HG02759 (cell line): ENCODE data around the gene GATAD2B.
"Not testable (repeated sequence)": the region's sequence is repeated elsewhere in the genome, so short reads cannot be mapped to it uniquely, and the experiment has no call there.

ENCODE experiments used
- ATAC-seq: cut with Tn5 transposase; IDR thresholded peaks from one replicate; pipeline ENCODE4 v1.9.1; 2021; ENCODE audit warnings: mild to moderate bottlenecking, moderate library complexity; ENCODE audit not compliant: unreplicated experiment

GATAD2B gene

DNA sequence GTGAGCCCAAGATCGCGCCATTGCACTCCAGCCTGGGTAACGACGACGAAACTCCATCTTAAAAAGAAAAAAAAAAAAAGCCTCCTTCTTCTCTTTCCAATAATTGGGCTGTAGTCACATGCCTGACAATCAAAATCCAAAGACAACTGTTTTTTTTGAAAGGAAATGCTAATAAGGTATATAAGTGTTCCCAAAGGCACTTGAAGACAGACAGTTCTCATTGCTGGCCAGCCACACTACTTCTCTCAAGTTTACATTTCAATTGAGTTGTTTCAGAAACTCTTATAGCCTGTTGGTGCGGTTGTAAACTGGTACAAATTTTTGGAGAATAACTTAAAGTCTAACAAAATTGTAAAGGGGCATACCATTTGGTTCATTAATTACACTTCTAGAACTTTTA is 23.3 kb downstream of the GATAD2B start:
- ATAC-seq, result no peak

DNA sequence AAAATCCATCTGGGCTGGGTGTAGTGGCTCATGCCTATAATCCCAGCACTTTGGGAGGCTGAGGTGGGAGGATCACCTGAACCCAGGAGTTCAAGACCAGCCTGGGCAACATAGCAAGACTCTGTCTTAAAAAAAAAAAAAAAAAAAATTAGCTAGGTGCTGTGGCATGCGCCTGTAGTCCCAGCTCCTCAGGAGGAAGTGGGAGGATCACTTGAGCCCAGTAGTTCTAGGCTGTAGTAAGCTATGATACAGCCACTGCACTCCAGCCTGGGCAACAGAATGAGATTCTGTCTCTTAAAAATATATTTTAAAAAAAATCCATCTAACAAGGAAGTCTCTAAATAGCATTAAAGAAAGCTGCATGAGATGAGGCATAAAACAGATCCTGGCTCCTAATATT is 26.9 kb downstream of the GATAD2B start:
- not testable (repeated sequence) for ATAC-seq

DNA sequence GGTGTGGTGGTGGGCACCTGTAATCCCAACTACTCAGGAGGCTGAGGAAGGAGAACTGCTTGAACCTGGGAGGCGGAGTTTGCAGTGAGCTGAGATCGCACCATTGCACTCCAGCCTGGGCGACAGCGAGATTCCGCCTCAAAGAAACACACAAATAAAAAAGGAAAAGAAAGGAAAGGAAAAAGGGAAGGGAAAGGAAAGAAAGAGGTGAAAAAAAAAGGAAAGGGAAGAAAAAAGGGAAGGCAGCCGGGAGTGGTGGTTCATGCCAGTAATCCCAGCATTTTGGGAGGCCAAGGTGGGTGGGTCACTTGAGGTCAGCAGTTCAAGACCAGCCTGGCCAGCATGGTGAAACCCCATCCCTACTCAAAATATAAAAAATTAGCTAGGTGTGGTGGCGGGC is 31.7 kb downstream of the GATAD2B start:
- not testable (repeated sequence) for ATAC-seq

DNA sequence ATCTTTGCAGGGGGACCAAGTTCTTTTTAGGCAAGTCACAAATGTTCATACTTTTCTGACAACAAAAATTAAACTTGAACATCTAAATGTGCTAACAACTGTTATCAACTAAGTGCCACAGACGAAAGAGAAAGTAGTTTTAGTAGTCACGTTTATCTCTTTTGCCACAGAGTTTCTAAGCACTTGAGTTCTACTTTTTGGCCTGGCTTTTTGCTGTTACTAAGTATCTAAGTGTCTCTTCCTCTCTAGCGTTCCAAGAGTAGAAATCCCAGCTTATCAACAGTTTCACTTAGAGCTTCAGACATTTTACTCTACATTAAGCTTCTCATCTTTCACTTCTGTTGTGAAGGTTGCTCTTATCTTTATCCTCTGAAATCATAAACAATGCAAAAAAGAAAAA is 34.2 kb downstream of the GATAD2B start:
- ATAC-seq, result no peak

DNA sequence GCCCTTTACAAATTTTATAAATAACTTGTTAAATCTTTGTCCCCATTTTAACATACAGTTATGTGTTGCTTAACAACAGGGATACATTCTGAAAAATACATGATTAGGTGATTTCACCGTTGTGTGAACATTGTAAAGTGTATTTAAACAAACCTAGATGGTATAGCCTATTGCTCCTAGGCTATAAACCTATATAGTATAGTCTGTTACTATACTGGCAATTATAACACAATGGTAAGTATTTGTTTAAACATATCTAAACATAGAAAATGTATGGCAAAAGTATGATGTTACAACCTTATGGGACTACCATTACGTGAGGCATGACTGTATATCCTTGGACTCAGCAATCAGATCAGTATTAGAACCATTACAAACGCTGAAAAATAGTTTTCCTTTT is 36.6 kb downstream of the GATAD2B start:
- ATAC-seq, result no peak

DNA sequence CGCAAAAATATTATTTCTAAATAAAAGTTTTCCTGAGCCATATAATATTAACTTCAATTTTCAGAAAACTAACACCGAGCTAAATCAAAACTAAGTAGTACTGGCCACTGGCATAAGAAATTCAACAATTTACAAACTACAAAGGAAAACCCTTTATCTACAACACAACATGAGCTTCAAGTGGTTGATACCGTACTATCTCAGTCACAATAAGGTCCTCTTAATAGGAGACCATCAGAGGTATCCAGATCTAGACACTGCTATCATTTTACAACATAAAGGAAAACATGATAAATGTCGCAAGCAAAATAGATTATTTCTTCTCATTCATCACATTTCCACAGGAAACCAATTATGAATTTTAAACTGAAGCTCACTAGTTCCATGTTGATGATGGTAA is 39.5 kb downstream of the GATAD2B start:
- ATAC-seq, result no peak

DNA sequence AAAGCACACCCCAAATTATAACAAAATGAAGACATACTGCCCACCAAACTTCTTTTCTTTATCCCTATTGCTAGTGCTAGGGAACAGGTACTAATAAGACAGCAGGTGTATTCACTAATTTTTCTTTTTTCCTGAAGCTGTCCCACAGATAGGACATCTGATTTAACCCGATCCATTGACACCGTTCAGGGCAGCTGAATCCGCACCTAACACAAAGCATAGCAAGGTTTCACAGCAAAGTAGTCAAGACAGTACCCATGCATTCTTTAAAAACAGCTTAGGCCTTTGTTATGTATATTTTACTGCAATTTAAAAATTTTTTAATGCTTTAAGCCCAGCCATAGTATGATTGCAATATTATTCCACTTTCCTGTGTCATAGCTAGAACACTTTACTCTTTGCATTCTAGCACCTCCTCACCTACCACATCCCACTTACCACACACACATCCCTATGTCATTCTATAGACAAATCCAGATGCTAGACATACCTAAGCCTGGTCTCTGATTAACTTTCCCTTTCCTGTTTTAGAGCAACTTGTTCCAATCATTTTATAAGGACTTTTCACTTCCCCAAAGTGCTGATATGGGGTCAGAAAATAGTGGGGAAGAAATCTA is 40.4 kb downstream of the GATAD2B start:
- no peak for ATAC-seq

DNA sequence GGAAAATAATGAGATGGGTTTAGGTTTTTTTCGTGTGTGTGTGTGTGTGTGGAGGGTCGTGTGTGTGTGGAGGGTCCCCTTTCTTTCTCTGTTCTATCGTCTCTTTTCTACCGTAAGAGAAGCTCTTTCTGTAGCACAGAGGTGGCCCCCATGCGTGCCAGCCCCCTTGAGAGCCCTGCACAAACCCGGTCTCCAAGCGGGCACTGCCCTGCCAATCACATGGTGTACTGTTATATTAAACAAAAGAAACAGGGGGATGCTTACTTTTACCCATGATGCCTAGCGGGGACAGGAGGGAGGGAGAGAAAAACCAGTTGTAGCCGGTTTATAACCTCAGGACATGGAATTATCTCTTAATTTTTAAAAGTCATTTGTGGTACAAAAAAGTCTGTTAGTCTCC is 41.0 kb downstream of the GATAD2B start:
- no peak for ATAC-seq

DNA sequence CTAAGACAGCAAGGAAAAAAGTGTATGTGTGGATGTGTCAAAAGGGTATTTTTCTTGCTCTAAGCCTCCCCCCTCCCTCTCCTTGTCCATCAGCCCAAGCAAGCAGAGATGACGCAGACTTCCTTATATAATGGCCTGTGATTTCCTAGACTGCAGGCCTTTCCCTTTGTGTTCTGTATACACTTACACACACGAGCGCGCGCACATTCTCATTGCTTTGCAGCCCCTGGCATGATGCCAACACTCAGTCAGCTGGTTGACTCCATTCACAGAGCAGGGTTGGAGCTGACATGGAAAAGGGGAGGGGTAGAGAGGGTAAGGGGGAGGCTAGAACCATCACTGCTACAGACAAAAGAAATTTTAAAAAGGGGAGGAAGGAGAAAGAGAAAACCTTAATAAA is 41.8 kb downstream of the GATAD2B start:
- ATAC-seq, result no peak

DNA sequence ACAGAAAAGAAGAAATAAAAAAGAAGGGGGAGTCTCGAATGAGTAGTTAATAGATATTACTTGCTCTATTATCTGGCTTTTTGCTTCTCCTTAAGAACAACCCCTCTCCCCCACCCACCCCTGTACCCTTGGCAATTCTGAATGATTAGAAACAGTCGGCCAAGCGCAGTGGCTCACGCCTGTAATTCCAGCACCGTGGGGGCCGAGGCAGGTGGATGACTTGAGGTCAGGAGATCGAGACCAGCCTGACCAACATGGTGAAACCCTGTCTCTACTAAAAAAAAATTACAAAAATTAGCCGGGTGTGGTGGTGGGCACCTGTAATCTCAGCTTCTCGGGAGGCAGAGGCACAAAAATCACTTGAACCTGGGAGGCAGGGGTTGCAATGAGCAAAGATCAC is 42.7 kb downstream of the GATAD2B start:
- no peak for ATAC-seq

DNA sequence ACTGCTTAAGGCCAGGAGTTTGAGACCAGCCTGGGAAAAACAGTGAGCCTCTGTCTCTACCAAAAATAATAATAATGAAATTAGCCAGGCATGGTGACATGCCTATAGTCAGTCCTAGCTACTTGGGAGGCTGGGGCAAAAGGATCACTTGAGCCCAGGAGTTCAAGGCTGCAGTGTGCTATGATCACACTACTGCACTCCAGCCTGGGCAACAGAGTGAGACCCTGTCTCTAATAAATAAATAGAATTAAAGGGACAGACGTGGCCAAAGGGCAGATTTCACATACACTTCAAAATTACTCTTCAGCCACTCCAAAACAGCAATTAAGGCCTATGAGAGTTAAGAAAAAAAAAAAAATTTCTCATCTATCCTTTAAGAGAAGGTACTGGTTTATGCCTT is 45.7 kb downstream of the GATAD2B start:
- no peak for ATAC-seq

DNA sequence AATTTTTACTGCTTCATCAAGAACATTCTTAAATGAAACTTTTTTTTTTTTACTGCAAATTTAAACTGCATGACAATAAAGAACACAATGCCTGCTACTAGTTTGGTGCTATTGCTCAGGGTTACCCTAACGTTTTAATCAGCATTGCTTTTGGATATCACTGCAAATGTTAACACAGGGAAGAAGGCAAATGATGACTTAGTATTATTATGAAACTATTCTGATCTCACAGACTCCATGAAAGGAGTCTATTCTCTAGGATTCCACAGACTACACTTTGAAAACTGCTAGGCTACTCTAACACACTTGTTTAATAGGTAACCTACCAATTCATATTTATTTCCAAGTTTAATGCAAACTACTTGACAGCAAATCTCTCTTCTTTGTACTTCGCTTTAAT is 49.8 kb downstream of the GATAD2B start:
- ATAC-seq, result no peak

DNA sequence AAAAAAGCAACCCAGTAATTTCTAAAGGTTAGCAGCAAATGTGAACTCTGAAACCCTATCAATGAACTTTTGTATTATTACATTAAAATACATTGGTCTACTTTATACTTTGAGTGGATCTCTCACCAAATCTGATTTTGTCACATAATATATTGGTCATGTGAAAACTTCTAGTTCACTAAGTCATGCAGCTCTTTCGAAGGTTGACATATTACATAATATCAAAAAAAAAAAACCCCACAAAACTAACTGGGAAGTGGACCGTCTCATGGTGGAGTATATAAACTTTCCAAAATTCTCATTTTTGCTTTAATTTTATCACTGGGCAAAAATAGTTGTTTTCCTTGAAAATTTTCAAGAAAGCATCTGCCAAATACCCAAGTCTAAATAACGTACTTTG is 50.4 kb downstream of the GATAD2B start:
- no peak for ATAC-seq

DNA sequence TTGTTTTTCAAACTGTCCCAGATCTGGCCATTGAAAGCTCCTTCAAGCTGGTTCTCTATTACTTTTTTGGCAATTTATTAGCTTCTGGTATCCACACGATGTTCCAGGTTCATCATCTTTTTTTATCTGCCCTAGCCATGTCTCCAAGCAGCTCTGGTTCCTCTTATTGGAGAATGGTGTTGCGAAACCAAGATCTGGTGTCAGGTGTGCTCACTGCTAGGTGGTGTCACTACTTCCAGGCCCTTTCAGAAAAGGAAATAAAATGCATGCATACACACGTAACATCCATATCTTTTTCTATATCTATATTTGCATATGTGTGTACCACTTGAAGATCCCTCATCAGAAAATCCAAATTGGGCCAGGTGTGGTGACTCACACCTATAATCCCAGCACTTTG is 53.3 kb downstream of the GATAD2B start:
- ATAC-seq, result no peak

DNA sequence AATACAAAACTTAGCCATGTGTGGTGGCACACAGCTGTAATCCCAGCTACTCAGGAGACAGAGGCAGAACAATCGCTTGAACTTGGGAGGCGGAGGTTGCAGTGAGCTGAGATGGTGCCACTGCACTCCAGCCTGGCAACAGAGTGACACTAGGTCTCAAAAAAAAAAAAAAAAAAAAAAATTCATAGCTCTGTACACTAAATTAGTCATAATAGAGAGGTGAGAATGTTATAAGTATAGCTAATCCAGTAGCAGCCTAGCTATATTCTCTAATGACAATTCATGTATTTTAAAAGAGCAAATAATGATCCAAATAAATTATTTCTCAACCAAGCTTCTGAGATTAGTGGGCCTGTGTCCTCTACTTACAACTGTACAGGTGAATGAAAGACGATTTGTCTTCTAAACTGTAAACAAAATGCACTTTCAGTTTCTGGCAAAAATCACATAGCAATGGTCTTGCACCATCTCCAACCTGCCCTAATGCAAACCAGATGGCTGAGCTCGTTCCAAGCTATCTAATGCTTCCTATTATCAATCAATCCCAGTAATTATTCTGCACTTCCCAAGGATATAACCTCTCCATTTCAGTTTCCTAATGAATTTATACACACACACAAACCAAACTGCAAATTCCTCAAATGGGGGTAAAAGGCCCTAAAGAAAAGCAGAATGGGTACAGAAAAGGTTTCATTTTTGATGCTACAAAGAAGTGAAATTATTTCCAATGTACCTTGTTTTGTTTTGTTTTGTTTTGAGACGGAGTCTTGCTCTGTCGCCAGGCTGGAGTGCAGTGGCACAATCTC is 56.5 kb downstream of the GATAD2B start:
- ATAC-seq, result no peak

DNA sequence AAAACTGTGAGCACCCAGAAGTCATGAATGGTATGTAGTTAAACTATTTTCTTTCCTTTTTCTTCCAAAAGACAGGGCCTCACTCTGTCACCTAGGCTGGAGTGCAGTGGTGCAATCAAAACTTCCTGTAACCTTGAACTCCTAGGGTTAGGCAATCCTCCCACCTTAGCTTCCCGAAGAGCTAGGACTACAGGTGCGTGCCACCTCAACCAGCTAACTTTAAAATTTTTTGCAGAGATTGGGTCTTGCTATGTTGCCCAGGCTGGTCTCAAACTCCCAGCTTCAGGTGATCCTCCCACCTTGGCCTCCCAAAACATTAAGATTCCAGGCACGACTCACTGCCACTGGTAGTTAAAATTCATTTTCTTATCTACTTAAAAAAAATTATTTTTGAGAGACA is 62.5 kb downstream of the GATAD2B start:
- no peak for ATAC-seq

DNA sequence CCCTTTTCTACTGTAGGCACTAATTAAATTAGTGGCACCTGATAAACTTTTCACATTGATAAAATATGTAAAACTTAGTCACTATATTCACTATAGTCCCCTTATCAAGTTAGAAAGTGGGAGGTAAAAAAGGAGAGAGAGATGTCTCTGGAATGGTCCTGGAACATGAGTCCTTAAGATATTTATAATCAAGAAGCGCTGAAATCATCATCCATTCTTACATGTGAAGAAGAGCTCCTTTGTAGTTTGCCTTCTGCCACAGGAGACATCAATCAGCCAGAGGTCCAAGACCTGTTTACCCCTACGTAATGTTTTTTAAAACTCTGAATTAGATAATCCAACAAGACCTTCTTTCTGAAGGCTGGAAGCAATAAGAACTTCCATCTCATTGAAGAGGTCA is 65.3 kb downstream of the GATAD2B start:
- no peak for ATAC-seq

DNA sequence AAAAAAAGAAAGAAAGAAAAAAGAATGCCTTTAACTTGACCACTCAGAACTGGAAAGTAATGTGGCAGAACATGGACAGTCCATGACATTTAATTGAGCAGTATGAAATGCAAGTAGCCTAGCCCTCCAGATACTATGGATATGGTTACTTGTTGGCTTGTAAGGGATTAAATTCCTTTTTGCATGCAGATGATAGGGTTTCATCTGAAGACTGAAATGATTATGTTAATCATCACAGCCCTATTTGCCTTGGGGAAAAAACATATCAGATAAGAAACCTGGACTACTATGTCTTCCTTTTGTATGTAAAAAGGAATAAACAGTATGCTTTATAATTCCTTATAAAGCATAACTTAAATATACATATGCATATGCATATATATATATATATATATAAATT is 66.0 kb downstream of the GATAD2B start:
- no peak for ATAC-seq

DNA sequence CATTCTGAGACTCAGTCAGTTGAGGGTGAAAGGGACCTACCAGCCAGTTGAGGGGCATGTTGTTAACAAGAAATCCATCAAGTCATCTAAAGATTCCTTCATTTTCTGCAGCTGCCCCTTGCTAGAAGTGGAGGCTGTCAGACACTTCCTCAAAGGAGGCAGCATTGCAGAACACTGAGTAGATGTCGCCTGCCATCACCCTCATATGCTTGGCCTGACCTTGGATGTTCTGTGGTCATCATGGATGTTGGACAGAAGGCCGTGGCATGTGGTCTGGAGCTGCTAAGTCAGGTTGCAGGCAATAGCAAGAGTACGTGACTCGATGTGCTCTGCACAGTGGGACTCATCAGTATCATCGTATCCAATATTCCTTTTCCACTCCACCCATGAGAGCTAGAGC is 70.6 kb downstream of the GATAD2B start:
- ATAC-seq, result no peak

DNA sequence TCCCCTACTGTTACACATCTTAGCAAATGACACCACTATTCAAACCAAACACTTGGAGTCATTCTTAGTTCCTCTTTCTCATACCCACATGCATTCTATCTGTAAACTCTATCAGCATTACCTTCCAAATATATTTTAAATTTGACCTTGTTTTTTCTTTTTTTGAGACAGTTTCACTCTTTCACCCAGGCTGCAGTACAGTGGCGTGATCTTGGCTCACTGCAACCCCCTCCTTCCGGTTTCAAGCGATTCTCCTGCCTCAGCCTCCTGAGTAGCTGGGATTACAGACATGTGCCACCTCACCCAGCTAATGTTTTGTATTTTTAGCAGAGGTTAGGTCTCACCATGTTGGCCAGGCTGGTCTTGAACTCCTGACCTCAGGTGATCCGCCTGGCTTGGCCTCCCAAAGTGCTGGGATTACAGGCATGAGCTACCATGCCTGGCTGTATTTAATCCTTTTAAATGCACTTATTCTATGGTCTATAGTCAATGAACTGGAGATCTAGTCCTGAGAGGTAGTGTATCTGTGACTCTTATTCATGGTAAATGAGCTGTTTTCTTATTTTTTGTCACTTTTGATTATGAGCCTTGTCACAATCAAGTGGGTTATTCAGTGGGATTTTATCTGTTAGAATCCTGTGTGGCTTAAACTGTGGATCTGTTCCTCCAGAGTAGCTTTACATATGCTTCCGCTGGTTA is 73.1 kb downstream of the GATAD2B start:
- peak; percentile 85 for ATAC-seq

DNA sequence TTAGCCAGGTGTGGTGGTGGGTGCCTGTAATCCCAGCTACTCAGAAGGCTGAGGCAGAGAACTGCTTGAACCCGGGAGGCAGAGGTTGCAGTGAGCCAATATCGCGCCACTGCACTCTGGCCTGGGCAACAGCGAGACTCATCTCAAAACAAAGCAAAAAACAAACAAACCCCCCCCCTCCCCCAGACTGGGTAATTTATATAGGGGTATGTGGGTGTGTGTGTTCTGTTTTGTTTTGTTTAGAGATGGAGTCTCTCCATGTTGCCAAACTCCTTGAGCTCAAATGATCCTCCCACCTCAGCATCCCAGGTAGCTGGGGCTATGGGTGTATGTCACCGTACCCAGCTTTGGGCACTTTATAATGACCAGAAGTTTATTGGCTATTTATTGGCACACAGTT is 74.0 kb downstream of the GATAD2B start:
- ATAC-seq, result no peak

DNA sequence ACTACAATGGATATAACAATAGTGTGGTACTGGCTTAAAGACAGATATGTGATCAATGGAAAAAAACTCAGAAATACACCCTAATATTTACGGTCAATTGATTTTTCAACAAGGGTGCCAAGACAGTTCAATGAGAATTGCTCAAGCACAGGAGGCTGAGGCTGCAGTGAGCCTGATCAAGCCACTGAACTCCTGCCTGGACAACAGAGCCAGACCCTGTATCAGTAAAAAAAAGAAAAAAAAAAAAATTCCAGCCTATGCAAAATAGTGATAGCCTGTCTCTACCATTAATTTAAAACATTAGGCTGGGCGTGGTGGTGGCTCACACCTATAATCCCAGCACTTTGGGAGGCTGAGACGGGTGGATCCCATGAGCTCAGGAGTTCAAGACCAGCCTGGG is 77.6 kb downstream of the GATAD2B start:
- ATAC-seq, result no peak
